Hepatocyte (in vitro differentiated cells): Measurements from ENCODE around the gene LAMA4.

Experiments
- EZH2 ChIP-seq: fragments of 200-600 bp; sonication (generic); IDR thresholded peaks from 2 replicates; pipeline ENCODE4 v1.6.1; 2016; ENCODE audit warnings: antibody characterized with exemption, mild to moderate bottlenecking, borderline replicate concordance
- EZH2phosphoT487 ChIP-seq: fragments of 200-600 bp; sonication (generic); IDR thresholded peaks from one replicate; pipeline ENCODE4 v1.6.1; 2018; ENCODE audit warnings: antibody characterized with exemption, mild to moderate bottlenecking, low read depth, moderate library complexity; ENCODE audit not compliant: unreplicated experiment, severe bottlenecking
- TF ChIP-seq, protein P1 (sequence below): fragments of 200-600 bp; sonication (generic); IDR thresholded peaks from 2 replicates; pipeline ENCODE4 v1.5.1; 2016; ENCODE audit warnings: antibody characterized with exemption, mild to moderate bottlenecking; ENCODE audit not compliant: poor library complexity

DNA sequence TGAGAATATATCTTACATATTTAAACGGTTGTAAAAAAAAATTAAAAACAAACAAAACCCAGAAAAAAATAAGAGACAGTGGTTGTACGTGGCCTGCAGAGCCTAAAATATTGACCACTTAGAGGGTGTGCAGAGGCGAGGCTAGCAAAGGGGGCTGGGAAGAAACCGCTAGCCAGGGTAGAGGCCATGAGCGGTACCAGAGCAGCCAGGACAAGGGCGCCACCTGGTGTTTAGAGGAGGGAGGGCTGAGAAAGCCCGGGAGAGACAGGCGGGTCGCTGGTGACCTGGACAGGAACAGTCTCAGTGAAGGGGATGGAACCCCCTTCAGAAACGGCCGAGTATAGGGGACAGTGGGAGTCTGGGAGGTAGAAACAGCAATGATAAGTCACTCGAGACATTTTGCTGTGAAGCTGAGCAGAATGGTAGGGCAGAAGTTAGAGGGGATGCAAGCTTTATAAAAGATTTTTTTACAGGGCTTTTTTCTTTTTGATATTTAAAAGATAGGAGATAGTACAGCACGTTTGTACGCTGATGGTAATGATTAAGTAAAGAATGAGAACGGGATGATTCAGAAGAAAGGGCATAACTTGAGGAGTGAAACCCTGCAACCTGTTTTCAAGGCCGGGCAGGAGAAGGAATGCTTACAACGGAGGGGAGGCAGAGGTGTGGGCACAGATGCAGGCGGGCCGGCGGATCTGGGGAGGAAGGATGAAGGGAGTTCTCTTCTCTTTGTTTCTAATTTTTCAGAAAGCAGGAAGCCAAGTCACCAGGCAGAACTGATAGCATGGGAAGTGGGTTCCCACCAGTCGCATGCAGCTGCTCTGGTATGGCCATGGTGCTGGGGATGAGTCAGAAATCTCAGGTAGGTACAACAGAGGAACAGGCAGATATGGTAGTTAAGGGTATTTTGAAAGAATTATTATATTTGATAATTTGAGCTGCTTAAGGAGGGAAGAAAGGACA lies 90.8 kb downstream of the LAMA4 start:
- TF ChIP-seq, protein P1, sequence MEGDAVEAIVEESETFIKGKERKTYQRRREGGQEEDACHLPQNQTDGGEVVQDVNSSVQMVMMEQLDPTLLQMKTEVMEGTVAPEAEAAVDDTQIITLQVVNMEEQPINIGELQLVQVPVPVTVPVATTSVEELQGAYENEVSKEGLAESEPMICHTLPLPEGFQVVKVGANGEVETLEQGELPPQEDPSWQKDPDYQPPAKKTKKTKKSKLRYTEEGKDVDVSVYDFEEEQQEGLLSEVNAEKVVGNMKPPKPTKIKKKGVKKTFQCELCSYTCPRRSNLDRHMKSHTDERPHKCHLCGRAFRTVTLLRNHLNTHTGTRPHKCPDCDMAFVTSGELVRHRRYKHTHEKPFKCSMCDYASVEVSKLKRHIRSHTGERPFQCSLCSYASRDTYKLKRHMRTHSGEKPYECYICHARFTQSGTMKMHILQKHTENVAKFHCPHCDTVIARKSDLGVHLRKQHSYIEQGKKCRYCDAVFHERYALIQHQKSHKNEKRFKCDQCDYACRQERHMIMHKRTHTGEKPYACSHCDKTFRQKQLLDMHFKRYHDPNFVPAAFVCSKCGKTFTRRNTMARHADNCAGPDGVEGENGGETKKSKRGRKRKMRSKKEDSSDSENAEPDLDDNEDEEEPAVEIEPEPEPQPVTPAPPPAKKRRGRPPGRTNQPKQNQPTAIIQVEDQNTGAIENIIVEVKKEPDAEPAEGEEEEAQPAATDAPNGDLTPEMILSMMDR: peak; percentile 81
- TF ChIP-seq EZH2 (no peak), EZH2phosphoT487 (no peak)
